Activated T-helper 2 cell treated with anti-CD3 and anti-CD28 coated beads, Interferon-gamma antibody, Interleukin-2, Interleukin-4, amounts not matched to agents 10 μg/mL and 5 μg/mL and 100 μg/mL, durations not matched to agents 14 hours and 24 hours and 36 hours (primary cell): ENCODE measurements around the gene GPC5. TPM values are rescaled to one million over a fixed set of nuclear protein-coding genes. Genes with fewer than 3 reads are reported as not detected.
"Not testable (repeated sequence)": the region's sequence is repeated elsewhere in the genome, so short reads cannot be mapped to it uniquely, and the experiment has no call there.

Experiments
- DNase-seq: peaks from one replicate; pipeline ENCODE4 v3.0.0; 2021; ENCODE audit warnings: low spot score
- H3K27ac Mint-ChIP-seq: one replicate; pipeline ENCODE4 v1.8.0; 2021; ENCODE audit warnings: mixed read lengths
- H3K27me3 Mint-ChIP-seq: one replicate; pipeline ENCODE4 v1.8.0; 2021; ENCODE audit warnings: low read depth, mixed read lengths
- H3K36me3 Mint-ChIP-seq: one replicate; pipeline ENCODE4 v1.8.0; 2021; ENCODE audit warnings: low read depth, mixed read lengths
- H3K4me1 Mint-ChIP-seq: one replicate; pipeline ENCODE4 v1.8.0; 2021; ENCODE audit warnings: low read depth, mixed read lengths
- H3K4me3 Mint-ChIP-seq: one replicate; pipeline ENCODE4 v1.8.0; 2021; ENCODE audit warnings: low read depth, mild to moderate bottlenecking, moderate library complexity, mixed read lengths
- H3K9me3 Mint-ChIP-seq: one replicate; pipeline ENCODE4 v1.8.0; 2021; ENCODE audit warnings: mixed read lengths
- intact Hi-C: fragments of 100-400 bp; cut with micrococcal nuclease; formaldehyde crosslinking; loops from one replicate; pipeline ENCODE4 v1.15.1; 2023
- total RNA-seq: library from RNA; stranded (reverse); gene quantifications from 2 replicates; pipeline ENCODE4 v1.2.3, GENCODE V29; 2022

The GPC5 gene
- total RNA-seq, 1 donor from 2014 or later, result 0.57 TPM

DNA sequence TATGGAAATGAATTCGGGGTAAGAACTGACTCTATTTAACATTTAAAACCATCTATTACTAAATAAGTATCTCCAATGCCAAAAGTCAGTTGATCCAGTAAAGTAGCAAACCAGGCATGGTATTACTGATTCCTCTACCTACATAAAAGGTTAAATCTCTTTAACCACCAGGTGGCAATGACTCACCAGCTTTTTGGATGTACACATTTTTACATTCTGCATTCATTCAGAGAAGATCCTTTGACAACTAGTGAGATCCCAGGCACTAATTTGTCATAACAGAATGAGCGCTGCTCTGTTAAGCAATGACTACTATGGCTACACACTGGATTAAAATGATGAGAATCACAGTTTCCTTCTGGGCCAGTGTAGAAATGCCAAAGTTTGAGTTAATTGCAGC, 1498.4 kb downstream of the GPC5 start:
- Mint-ChIP-seq H3K36me3 (no peaks in the 10 kb centered on the region), H3K9me3 (peaks cover 19% of the 10 kb centered on the region)
- intact Hi-C loops, result no loop called here

DNA sequence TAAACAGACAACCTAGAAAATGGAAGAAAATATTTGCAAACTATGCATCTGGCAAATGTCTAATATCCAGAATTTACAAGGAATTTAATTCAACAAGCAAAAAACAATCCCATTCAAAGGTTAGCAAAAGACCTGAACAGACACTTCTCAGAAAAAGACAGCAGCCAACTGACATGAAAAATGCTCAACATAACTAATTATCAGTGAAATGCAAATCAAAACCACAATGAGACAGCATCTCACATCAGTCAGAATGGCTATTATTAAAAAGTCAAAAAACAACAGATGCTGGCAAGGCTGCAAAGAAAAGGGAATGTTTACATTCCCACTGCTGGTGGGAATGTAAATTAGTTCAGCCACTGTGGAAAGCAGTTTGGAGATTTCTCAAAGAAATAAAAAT, 1500.5 kb downstream of the GPC5 start:
- peaks cover 19% of the 10 kb centered on the region for H3K9me3 Mint-ChIP-seq
- H3K27me3 Mint-ChIP-seq, intact Hi-C loops, H3K27ac Mint-ChIP-seq, DNase-seq, H3K4me1 Mint-ChIP-seq, H3K36me3 Mint-ChIP-seq, H3K4me3 Mint-ChIP-seq: not testable (repeated sequence)

More for the DNA sequence above, 1498.4 kb downstream of the GPC5 start:
- no peaks in the 10 kb centered on the region for H3K4me1 Mint-ChIP-seq
- H3K27ac Mint-ChIP-seq, result no peak overlapping the region
- DNase-seq, result no peak
- no peaks in the 10 kb centered on the region for H3K27me3 Mint-ChIP-seq
- H3K4me3 Mint-ChIP-seq, result no peak overlapping the region

GRCh38 chr13:92900446-92900845, 1502.0 kb downstream of the GPC5 start:
- intact Hi-C loops, result no loop called here
- Mint-ChIP-seq H3K36me3 (no peaks in the 10 kb centered on the region), H3K27me3 (no peaks in the 10 kb centered on the region), H3K4me3 (no peak overlapping the region), H3K4me1 (no peaks in the 10 kb centered on the region), H3K9me3 (peaks cover 19% of the 10 kb centered on the region), H3K27ac (no peak overlapping the region)
- no peak for DNase-seq

DNA sequence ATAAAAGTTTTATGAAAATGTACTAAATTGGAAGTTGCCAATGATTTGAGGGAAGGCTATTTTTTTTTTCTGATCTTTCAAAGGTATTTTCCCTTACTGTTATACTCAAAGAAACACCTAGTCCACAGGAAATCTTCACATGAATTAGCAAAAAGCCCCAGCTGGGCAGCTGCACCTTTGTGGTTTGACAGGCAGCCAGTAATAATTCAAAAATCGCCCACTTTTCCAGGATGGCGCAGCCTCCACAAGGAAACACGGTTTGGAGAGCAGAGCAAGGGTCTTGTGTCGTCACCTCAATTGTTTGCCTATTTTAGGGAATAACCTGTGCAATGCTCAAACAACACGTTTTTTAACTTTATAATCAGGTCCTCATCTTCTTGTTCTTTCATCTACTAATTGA, 1503.3 kb downstream of the GPC5 start:
- no peak overlapping the region for H3K27ac Mint-ChIP-seq
- H3K36me3 Mint-ChIP-seq, result no peaks in the 10 kb centered on the region
- peaks cover 16% of the 10 kb centered on the region for H3K9me3 Mint-ChIP-seq
- intact Hi-C loops, result no loop called here
- H3K4me3 Mint-ChIP-seq, result no peak overlapping the region
- no peaks in the 10 kb centered on the region for H3K4me1 Mint-ChIP-seq
- DNase-seq, result no peak
- H3K27me3 Mint-ChIP-seq, result no peaks in the 10 kb centered on the region

GRCh38 chr13:92912629-92913028, 1514.2 kb downstream of the GPC5 start:
- no peaks in the 10 kb centered on the region for H3K36me3 Mint-ChIP-seq
- H3K9me3 Mint-ChIP-seq, result no peaks in the 10 kb centered on the region

GRCh38 chr13:92913840-92914239, 1515.4 kb downstream of the GPC5 start:
- no peak for DNase-seq
- H3K27ac Mint-ChIP-seq, result no peak overlapping the region
- H3K9me3 Mint-ChIP-seq, result no peaks in the 10 kb centered on the region
- intact Hi-C loops, result no loop called here
- no peak overlapping the region for H3K4me3 Mint-ChIP-seq
- H3K36me3 Mint-ChIP-seq, result no peaks in the 10 kb centered on the region
- no peaks in the 10 kb centered on the region for H3K27me3 Mint-ChIP-seq
- no peaks in the 10 kb centered on the region for H3K4me1 Mint-ChIP-seq

More at GRCh38 chr13:92912629-92913028, 1514.2 kb downstream of the GPC5 start:
- Mint-ChIP-seq H3K27ac (no peak overlapping the region), H3K4me1 (no peaks in the 10 kb centered on the region), H3K4me3 (no peak overlapping the region), H3K27me3 (no peaks in the 10 kb centered on the region)
- DNase-seq, result no peak
- intact Hi-C loops, result no loop called here

Other genes with a start within 250 kb of the GPC5 start
- gene MIR17HG, start 50.9 kb upstream of the GPC5 start, total RNA-seq, result 32.5 and 32.8 TPM in 2 replicates